ENCODE measurements around the gene THAP4. TPM values are rescaled to one million over a fixed set of nuclear protein-coding genes. Genes with fewer than 3 reads are reported as not detected.

Gene THAP4
- total and polyA plus RNA-seq, 2 experiments from 2014 or later: 62.9 to 80.4 TPM

DNA sequence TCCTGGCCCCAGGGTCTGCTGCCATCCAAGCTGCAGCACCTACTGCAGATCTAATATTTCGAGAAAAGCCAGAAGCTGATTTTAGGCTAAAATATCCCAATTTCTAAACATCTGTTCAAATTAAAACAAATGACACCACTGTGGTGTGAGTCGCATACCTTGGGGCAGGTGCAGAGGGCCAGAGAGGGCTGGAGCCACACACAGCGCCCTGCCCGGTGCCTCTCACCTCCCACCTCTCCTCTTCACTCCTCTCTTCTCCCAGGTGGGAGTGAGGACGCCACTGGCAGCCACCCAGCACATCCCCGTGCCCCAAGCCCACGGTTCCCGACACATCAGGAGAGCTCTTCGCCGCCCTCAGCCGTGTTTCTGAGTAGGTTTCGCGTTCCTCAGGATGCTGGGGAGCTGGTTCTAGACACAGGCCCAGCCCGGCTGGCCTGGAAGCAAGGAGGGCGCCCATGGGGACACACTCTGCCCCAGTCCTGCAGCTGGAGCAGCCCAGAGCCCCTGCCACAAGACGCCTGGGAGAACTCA, 21.4 kb downstream of the THAP4 start:
- H3K4me2 ChIP-seq: no peak overlapping the region
- TF ChIP-seq NANOG (IDR thresholded peaks at IDR 0.05; ENCODE audit: borderline replicate concordance) (no peak), ZNF331 (CRISPR knock-in tag; IDR thresholded peaks at IDR 0.05; ENCODE audit: low read depth) (no peak), REST (IDR thresholded peaks at IDR 0.05; ENCODE audit: unreplicated experiment) (no peak), ZNF462 (CRISPR knock-in tag; IDR thresholded peaks at IDR 0.05) (no peak), POLR2AphosphoS5 (IDR thresholded peaks at IDR 0.05; ENCODE audit: low read depth) (no peak)
- H3K36me3 ChIP-seq (ENCODE audit: insufficient read depth): no peaks in the 10 kb centered on the region
- no peak overlapping the region for H3K4me3 ChIP-seq
- peaks cover 63% of the 10 kb centered on the region for H3K79me2 ChIP-seq (replicated peaks; ENCODE audit: insufficient read depth)
- no peak overlapping the region for H3K27ac ChIP-seq (ENCODE audit: low read depth)
- H3K4me1 ChIP-seq (ENCODE audit: insufficient read depth): peaks cover 6% of the 10 kb centered on the region; the same call in 1 of the 2 replicates
- Mint-ChIP-seq H3K4me3 (no peak overlapping the region), H3K36me3 (ENCODE audit: low read depth) (peaks cover 7% of the 10 kb centered on the region; the same call in 2 of the 3 replicates), H3K9me3 (peaks cover 4% of the 10 kb centered on the region; the same call in 1 of the 3 replicates), H3K27me3 (ENCODE audit: insufficient read depth, low read depth, poor library complexity) (peaks cover 5% of the 10 kb centered on the region), H3K4me1 (peaks cover 30% of the 10 kb centered on the region), H3K27ac (peak overlapping the region; percentile 49; the same call in 1 of the 2 replicates)
- H3K27me3 ChIP-seq (ENCODE audit: insufficient read depth): no peaks in the 10 kb centered on the region
- no peaks in the 10 kb centered on the region for H3K9me2 ChIP-seq (ENCODE audit: insufficient read depth)
- ATAC-seq (no peak), DNase-seq (ENCODE audit: low spot score) (no peak)
- no peak overlapping the region for H2AFZ ChIP-seq
- peaks cover 9% of the 10 kb centered on the region; the same call in 1 of the 2 replicates for H3F3A ChIP-seq (replicated peaks; ENCODE audit: low read depth)
- no peaks in the 10 kb centered on the region; the same call in 1 of the 2 replicates for H4K20me1 ChIP-seq (replicated peaks; ENCODE audit: insufficient read depth)
